ENCODE data around the gene DLG2. TPM values are rescaled to one million over a fixed set of nuclear protein-coding genes. Genes with fewer than 3 reads are reported as not detected.

DLG2 gene
- total RNA-seq, 1 donor from 2014 or later: 5.1 TPM

DNA sequence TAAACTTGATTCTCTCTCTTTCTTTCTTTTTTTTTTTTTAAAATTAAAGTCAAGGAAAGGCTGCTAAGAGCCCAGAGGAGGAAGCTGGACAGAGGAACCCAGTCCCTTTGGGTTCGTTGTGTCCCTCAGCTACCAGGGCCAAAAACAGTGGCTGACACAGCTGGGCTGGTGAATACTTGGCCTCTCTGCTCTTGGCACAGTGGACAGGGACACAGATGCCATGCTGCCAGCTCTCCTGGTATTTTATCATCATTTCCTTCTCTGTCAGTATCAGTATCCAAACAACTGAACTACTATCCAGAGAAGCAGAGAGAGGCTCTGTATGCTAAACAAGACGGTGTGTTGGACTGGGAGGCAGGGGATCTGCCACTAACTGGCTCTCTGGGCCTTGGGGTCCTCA is 2217.3 kb downstream of the DLG2 start:
- H3K27ac Mint-ChIP-seq (ENCODE audit: unreplicated experiment): no peak overlapping the region
- TF ChIP-seq CTCF (IDR thresholded peaks at IDR 0.05; ENCODE audit: unreplicated experiment): no peak
- H3K9me3 Mint-ChIP-seq (ENCODE audit: unreplicated experiment): no peaks in the 10 kb centered on the region

GRCh38 chr11:83409476-83409875 is 2217.7 kb downstream of the DLG2 start:
- no peak overlapping the region for H3K27ac Mint-ChIP-seq (ENCODE audit: unreplicated experiment)
- no peaks in the 10 kb centered on the region for H3K9me3 Mint-ChIP-seq (ENCODE audit: unreplicated experiment)
- no peaks in the 10 kb centered on the region for H3K4me1 Mint-ChIP-seq (ENCODE audit: unreplicated experiment)
- no peaks in the 10 kb centered on the region for H3K36me3 Mint-ChIP-seq (ENCODE audit: low read depth, unreplicated experiment)
- peaks cover 2% of the 10 kb centered on the region for H3K27me3 Mint-ChIP-seq (ENCODE audit: unreplicated experiment)
- no peak overlapping the region for H3K4me3 Mint-ChIP-seq (ENCODE audit: unreplicated experiment)
- no peak for DNase-seq (ENCODE audit: low spot score)
- no peak for TF ChIP-seq CTCF (IDR thresholded peaks at IDR 0.05; ENCODE audit: unreplicated experiment)

More for the DNA sequence above, 2217.3 kb downstream of the DLG2 start:
- no peak for DNase-seq (ENCODE audit: low spot score)
- Mint-ChIP-seq H3K36me3 (ENCODE audit: low read depth, unreplicated experiment) (no peaks in the 10 kb centered on the region), H3K4me3 (ENCODE audit: unreplicated experiment) (no peak overlapping the region), H3K4me1 (ENCODE audit: unreplicated experiment) (no peaks in the 10 kb centered on the region), H3K27me3 (ENCODE audit: unreplicated experiment) (peaks cover 2% of the 10 kb centered on the region)

- Mint-ChIP-seq H3K27me3 (ENCODE audit: unreplicated experiment) (peaks cover 2% of the 10 kb centered on the region), H3K9me3 (ENCODE audit: unreplicated experiment) (no peaks in the 10 kb centered on the region), H3K27ac (ENCODE audit: unreplicated experiment) (no peak overlapping the region), H3K36me3 (ENCODE audit: low read depth, unreplicated experiment) (no peaks in the 10 kb centered on the region), H3K4me3 (ENCODE audit: unreplicated experiment) (no peak overlapping the region), H3K4me1 (ENCODE audit: unreplicated experiment) (no peaks in the 10 kb centered on the region)
- no peak for TF ChIP-seq CTCF (IDR thresholded peaks at IDR 0.05; ENCODE audit: unreplicated experiment)
- DNase-seq (ENCODE audit: low spot score): no peak
Measured at GRCh38 chr11:83408946-83409345, 2218.2 kb downstream of the DLG2 start.

Other genes starting within 250 kb of the DLG2 start
- 42.0 TPM for gene TMEM126B, start 1.2 kb upstream of the DLG2 start, total RNA-seq (ENCODE audit: unreplicated experiment)
- gene TMEM126A, start 20.6 kb upstream of the DLG2 start, total RNA-seq (ENCODE audit: unreplicated experiment): 17.8 TPM
- gene CREBZF, start 37.8 kb upstream of the DLG2 start, total RNA-seq (ENCODE audit: unreplicated experiment): 49.0 TPM
- not detected for gene CCDC89, start 58.9 kb upstream of the DLG2 start, total RNA-seq (ENCODE audit: unreplicated experiment)
- gene SYTL2, start 183.8 kb upstream of the DLG2 start, total RNA-seq (ENCODE audit: unreplicated experiment): 4.0 TPM
- not detected for gene CCDC83, start 228.0 kb upstream of the DLG2 start, total RNA-seq (ENCODE audit: unreplicated experiment)